ENCODE measurements around the gene NOL4L. TPM values are rescaled to one million over a fixed set of nuclear protein-coding genes. Genes with fewer than 3 reads are reported as not detected.

Gene NOL4L
- total RNA-seq, 1 experiment from 2014 or later, result 40.9 TPM

DNA sequence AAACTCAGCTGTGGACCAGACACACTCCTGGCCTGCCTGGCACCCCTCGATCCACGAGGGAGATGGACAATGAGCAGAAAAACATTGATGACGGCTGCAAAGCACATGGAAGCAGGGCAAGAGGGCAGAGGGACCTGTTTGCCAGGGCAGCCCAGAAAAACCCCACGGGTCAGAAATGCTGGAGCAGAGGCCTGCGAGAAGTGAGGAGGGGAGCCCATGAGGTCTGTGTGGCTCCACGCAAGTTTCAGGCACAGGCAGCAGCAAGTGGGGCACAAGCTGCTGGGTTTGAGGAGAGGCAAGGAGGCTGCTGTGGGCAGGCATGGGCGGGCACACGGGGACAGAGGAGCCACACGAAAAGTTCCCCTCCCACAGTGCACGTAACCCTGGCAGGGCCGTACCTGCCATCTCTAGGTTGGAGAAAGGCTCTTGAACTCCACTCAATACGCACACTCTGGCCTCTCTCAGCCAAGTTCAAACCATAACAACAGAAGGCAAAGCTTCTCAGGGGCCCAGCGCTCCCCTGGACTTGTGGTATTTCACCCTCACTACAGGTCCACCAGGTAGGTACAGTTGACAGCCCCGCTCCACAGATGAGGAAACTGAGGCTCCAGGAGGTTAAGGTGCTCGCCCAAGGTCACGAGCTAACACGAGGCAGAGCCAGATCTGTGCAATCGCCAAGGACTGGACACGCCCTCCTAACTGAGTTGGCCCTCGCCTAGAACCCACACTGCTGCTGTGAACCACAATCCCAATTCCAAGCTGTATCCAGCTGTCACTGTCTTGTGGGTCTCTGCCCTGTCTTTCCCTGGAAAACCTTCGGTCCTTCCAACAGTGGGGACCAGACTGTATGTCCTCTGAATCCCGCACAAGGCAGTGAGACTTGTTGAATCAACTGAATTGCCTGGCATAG is 108.2 kb downstream of the NOL4L start:
- H3K9me2 ChIP-seq (ENCODE audit: insufficient read depth), result no peaks in the 10 kb centered on the region
- no peaks in the 10 kb centered on the region for H3K36me3 ChIP-seq (ENCODE audit: low read depth)
- H4K20me1 ChIP-seq (ENCODE audit: insufficient read depth), result peaks cover 32% of the 10 kb centered on the region
- no peak overlapping the region for H3K27ac ChIP-seq
- no TSS peak for BruUV-seq (replicated peaks)
- CTCF ChIA-PET, result no interaction called here
- peaks cover 65% of the 10 kb centered on the region for H3K79me2 ChIP-seq (ENCODE audit: low read depth)
- H3K9me3 ChIP-seq (ENCODE audit: insufficient read depth, low read depth), result no peaks in the 10 kb centered on the region
- intact Hi-C loops (cut with micrococcal nuclease; ENCODE audit: unreplicated experiment), result no loop called here
- peak overlapping the region; percentile 76 for H3K4me2 ChIP-seq
- POLR2A ChIA-PET (ENCODE audit: unreplicated experiment), result interaction anchor here (0.5 kb wide), 1 partner anchor 86 kb away, joined by 3 read pairs; no protein-coding TSS in a partner anchor
- no peak overlapping the region for H3K4me3 ChIP-seq
- H3K27me3 ChIP-seq (ENCODE audit: insufficient read depth, low read depth), result no peaks in the 10 kb centered on the region
- no peak for DNase-seq
- H3F3A ChIP-seq (ENCODE audit: insufficient read depth, low read depth), result peaks cover 21% of the 10 kb centered on the region; the same call in 1 of the 2 replicates
- H2AFZ ChIP-seq, result no peak overlapping the region
- TF ChIP-seq EZH2 (IDR thresholded peaks at IDR 0.05; ENCODE audit: low read depth) (no peak), CTCF (conservative IDR thresholded peaks at IDR 0.05) (no peak)
- peaks cover 36% of the 10 kb centered on the region for H3K4me1 ChIP-seq (replicated peaks; ENCODE audit: insufficient read depth)

DNA sequence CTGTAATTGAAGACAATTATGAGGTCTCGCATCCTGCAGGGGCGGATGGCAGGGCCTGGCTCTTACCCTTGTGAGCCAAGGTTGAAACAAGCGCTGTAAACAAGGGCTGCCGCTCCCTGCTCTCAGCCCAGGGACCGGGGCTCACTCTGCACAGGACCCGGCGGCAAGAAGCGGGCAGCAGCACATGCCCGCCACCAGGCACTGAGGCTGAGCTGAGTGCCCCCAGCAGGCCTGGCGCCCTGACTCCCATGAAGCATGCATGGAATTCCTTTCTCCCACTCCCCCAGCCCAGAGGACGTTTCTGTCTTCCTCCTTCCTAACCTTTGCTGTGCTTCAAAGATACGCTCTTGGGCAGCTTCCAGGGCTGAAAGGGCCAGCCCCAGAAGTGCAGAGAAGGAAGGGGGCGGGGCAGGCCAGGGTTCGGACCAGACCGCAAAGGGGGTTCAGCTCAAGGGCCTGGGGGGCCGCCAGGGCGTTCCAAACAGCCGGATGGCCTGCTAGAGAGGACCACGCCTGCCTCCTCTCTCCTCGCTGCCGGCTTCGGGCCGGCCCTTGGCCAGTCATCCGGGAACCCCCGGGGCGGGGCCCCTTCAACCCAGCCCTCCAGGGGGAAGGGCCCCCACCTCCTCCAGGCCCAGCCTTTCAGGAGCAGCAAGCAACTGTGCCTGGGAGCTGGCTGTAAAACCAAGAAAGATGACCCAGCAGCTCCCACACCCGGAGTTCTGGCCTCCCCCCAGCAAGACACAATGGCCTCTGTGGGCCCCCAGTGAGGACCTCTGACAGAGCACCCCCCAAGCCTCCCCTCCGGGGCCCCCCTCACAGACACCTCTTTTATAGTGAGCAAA is 109.9 kb downstream of the NOL4L start:
- Histone ChIP-seq H3K9me3 (ENCODE audit: insufficient read depth, low read depth) (no peaks in the 10 kb centered on the region), H4K20me1 (ENCODE audit: insufficient read depth) (peaks cover 24% of the 10 kb centered on the region; the same call in 1 of the 2 replicates), H3K36me3 (ENCODE audit: low read depth) (no peaks in the 10 kb centered on the region), H3K4me1 (replicated peaks; ENCODE audit: insufficient read depth) (peaks cover 34% of the 10 kb centered on the region), H3K4me3 (peak overlapping the region; percentile 26; the same call in 1 of the 2 replicates), H2AFZ (no peak overlapping the region; the same call in 1 of the 2 replicates), H3K27ac (peak overlapping the region; percentile 56), H3F3A (ENCODE audit: insufficient read depth, low read depth) (peaks cover 21% of the 10 kb centered on the region; the same call in 1 of the 2 replicates), H3K27me3 (ENCODE audit: insufficient read depth, low read depth) (no peaks in the 10 kb centered on the region), H3K4me2 (peak overlapping the region; percentile 76), H3K9me2 (ENCODE audit: insufficient read depth) (no peaks in the 10 kb centered on the region), H3K79me2 (ENCODE audit: low read depth) (peaks cover 54% of the 10 kb centered on the region)
- no TSS peak for BruUV-seq (replicated peaks)
- POLR2A ChIA-PET (ENCODE audit: unreplicated experiment), result interaction anchor here (0.6 to 0.9 kb wide), 7 partner anchors 10 to 1328 kb away, joined by 3 to 10 read pairs (median 3); no protein-coding TSS in a partner anchor
- TF ChIP-seq CTCF (conservative IDR thresholded peaks at IDR 0.05) (no peak), EZH2 (IDR thresholded peaks at IDR 0.05; ENCODE audit: low read depth) (no peak)
- peak; percentile 85 to 99 for DNase-seq
- CTCF ChIA-PET, result interaction anchor here (0.7 to 1.2 kb wide), 2 partner anchors 9 to 164 kb away, joined by 4 to 9 read pairs; no protein-coding TSS in a partner anchor
- intact Hi-C loops (cut with micrococcal nuclease; ENCODE audit: unreplicated experiment), result loop anchor here (1.0 kb wide), 1 partner anchor 8 kb away; no protein-coding TSS in a partner anchor

- no peaks in the 10 kb centered on the region for H3K36me3 ChIP-seq (ENCODE audit: low read depth)
- H3K27me3 ChIP-seq (ENCODE audit: insufficient read depth, low read depth), result no peaks in the 10 kb centered on the region
- peaks cover 21% of the 10 kb centered on the region; the same call in 1 of the 2 replicates for H3F3A ChIP-seq (ENCODE audit: insufficient read depth, low read depth)
- intact Hi-C loops (cut with micrococcal nuclease; ENCODE audit: unreplicated experiment), result no loop called here
- ChIA-PET POLR2A (ENCODE audit: unreplicated experiment) (interaction anchor here (0.6 to 0.9 kb wide), 2 partner anchors 22 to 637 kb away, joined by 3 to 4 read pairs; no protein-coding TSS in a partner anchor), CTCF (interaction anchor here (1.2 kb wide), 1 partner anchor 10 kb away, joined by 9 read pairs; no protein-coding TSS in a partner anchor)
- H3K9me3 ChIP-seq (ENCODE audit: insufficient read depth, low read depth), result no peaks in the 10 kb centered on the region
- H3K4me3 ChIP-seq, result peak overlapping the region; percentile 26; the same call in 1 of the 2 replicates
- peak overlapping the region; percentile 56 for H3K27ac ChIP-seq
- peaks cover 34% of the 10 kb centered on the region for H3K4me1 ChIP-seq (replicated peaks; ENCODE audit: insufficient read depth)
- H3K4me2 ChIP-seq, result peak overlapping the region; percentile 76
- H3K79me2 ChIP-seq (ENCODE audit: low read depth), result peaks cover 49% of the 10 kb centered on the region
- peaks cover 23% of the 10 kb centered on the region; the same call in 1 of the 2 replicates for H4K20me1 ChIP-seq (ENCODE audit: insufficient read depth)
- H3K9me2 ChIP-seq (ENCODE audit: insufficient read depth), result no peaks in the 10 kb centered on the region
- no TSS peak for BruUV-seq (replicated peaks)
- H2AFZ ChIP-seq, result no peak overlapping the region
- no peak for TF ChIP-seq EZH2 (IDR thresholded peaks at IDR 0.05; ENCODE audit: low read depth)
- TF ChIP-seq CTCF (conservative IDR thresholded peaks at IDR 0.05), result no peak
- no peak for DNase-seq
These were observed 110.5 kb downstream of the NOL4L start for GRCh38 chr20:32474717-32474966.
